ENCODE results near the gene OR51E2. TPM values are rescaled to one million over a fixed set of nuclear protein-coding genes. Genes with fewer than 3 reads are reported as not detected.

OR51E2 gene
- total and polyA plus RNA-seq, 2 experiments from 2014 or later, result not detected

GRCh38 chr11:4700436-4700820 lies 2.8 kb upstream of the OR51E2 start (continued):
- no peak for TF ChIP-seq ZNF462 (CRISPR knock-in tag; IDR thresholded peaks at IDR 0.05)
- TF ChIP-seq STAT1 (IDR thresholded peaks at IDR 0.05; ENCODE audit: unreplicated experiment), result no peak
- TF ChIP-seq NANOG (IDR thresholded peaks at IDR 0.05; ENCODE audit: borderline replicate concordance), result no peak

DNA sequence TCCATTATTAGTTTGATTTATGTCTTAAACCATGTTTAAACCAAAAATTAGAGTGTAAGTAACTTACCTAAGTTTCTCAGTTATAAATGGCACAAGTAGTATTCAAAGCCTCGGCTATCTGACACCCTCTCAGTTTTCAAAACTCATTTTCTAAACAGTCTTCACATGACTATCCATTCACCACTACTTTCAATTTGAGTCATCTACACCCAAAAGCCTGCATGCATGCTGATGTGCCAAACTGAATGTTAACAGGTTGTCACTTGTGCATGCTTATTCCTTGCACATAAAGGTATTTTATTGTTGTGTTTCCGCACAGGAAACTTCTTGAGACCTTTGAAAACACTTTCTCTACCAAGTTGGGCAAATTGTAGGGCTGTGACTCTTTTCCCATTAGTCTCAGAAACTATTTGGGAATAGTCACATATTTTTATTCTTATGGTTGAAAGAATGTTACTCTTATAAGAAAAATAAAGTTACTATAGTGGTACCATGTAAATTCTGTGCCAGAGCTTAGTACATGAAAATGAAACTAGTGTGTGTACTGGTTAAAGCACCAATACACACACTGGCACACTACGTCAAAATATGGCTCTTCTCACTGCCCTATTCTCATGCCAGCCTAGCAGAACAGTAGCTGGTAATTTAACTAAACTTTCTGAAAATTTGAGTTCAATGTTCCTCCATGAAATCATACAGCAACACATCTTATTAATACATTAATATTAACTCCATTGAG lies 2.2 kb upstream of the OR51E2 start:
- Histone ChIP-seq H3K79me2 (replicated peaks; ENCODE audit: insufficient read depth) (no peaks in the 10 kb centered on the region), H3K4me1 (ENCODE audit: insufficient read depth) (peaks cover 12% of the 10 kb centered on the region), H3F3A (replicated peaks; ENCODE audit: low read depth) (no peaks in the 10 kb centered on the region), H3K36me3 (ENCODE audit: insufficient read depth) (no peaks in the 10 kb centered on the region), H4K20me1 (replicated peaks; ENCODE audit: insufficient read depth) (no peaks in the 10 kb centered on the region), H3K4me3 (no peak overlapping the region), H3K9me2 (ENCODE audit: insufficient read depth) (no peaks in the 10 kb centered on the region), H2AFZ (no peak overlapping the region), H3K27ac (ENCODE audit: low read depth) (no peak overlapping the region), H3K27me3 (ENCODE audit: insufficient read depth) (no peaks in the 10 kb centered on the region), H3K4me2 (no peak overlapping the region)
- no peaks in the 10 kb centered on the region for H3K36me3 Mint-ChIP-seq (ENCODE audit: low read depth)
- ATAC-seq (no peak), DNase-seq (ENCODE audit: low spot score) (no peak)
- no peak overlapping the region for H3K4me3 Mint-ChIP-seq
- no peak overlapping the region for H3K27ac Mint-ChIP-seq
- H3K27me3 Mint-ChIP-seq (ENCODE audit: insufficient read depth, low read depth, poor library complexity), result no peaks in the 10 kb centered on the region
- no peaks in the 10 kb centered on the region for H3K9me3 Mint-ChIP-seq
- H3K4me1 Mint-ChIP-seq, result peaks cover 16% of the 10 kb centered on the region; the same call in 2 of the 3 replicates
- TF ChIP-seq, protein P1, sequence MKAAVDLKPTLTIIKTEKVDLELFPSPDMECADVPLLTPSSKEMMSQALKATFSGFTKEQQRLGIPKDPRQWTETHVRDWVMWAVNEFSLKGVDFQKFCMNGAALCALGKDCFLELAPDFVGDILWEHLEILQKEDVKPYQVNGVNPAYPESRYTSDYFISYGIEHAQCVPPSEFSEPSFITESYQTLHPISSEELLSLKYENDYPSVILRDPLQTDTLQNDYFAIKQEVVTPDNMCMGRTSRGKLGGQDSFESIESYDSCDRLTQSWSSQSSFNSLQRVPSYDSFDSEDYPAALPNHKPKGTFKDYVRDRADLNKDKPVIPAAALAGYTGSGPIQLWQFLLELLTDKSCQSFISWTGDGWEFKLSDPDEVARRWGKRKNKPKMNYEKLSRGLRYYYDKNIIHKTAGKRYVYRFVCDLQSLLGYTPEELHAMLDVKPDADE (IDR thresholded peaks at IDR 0.05), result no peak
- no peak for TF ChIP-seq JUNB (IDR thresholded peaks at IDR 0.05; ENCODE audit: unreplicated experiment)
- no peak for TF ChIP-seq ZNF462 (CRISPR knock-in tag; IDR thresholded peaks at IDR 0.05)
- TF ChIP-seq EZH2 (IDR thresholded peaks at IDR 0.05; ENCODE audit: low read depth, unreplicated experiment), result no peak
- no peak for TF ChIP-seq STAT1 (IDR thresholded peaks at IDR 0.05; ENCODE audit: unreplicated experiment)
- no peak for TF ChIP-seq NANOG (IDR thresholded peaks at IDR 0.05; ENCODE audit: borderline replicate concordance)
- no peak for TF ChIP-seq EZH2phosphoT487 (IDR thresholded peaks at IDR 0.05; ENCODE audit: unreplicated experiment)

Data from GM23338 (cell line).